ENCODE data around the gene SPOCK3.
A peak's percentile ranks its signal among the peaks of the same experiment; 100 is the strongest.
"Not testable (repeated sequence)": the region's sequence is repeated elsewhere in the genome, so short reads cannot be mapped to it uniquely, and the experiment has no call there.

Gene SPOCK3

GRCh38 chr4:166875821-166876220 is 358.5 kb downstream of the SPOCK3 start:
- no peak overlapping the region for H3K4me3 ChIP-seq (ENCODE audit: low read depth, low read length, poor library complexity, severe bottlenecking)
- no peaks in the 10 kb centered on the region for H3F3A ChIP-seq (ENCODE audit: insufficient read depth, low read length)
- TF ChIP-seq, protein P1, sequence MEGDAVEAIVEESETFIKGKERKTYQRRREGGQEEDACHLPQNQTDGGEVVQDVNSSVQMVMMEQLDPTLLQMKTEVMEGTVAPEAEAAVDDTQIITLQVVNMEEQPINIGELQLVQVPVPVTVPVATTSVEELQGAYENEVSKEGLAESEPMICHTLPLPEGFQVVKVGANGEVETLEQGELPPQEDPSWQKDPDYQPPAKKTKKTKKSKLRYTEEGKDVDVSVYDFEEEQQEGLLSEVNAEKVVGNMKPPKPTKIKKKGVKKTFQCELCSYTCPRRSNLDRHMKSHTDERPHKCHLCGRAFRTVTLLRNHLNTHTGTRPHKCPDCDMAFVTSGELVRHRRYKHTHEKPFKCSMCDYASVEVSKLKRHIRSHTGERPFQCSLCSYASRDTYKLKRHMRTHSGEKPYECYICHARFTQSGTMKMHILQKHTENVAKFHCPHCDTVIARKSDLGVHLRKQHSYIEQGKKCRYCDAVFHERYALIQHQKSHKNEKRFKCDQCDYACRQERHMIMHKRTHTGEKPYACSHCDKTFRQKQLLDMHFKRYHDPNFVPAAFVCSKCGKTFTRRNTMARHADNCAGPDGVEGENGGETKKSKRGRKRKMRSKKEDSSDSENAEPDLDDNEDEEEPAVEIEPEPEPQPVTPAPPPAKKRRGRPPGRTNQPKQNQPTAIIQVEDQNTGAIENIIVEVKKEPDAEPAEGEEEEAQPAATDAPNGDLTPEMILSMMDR (IDR thresholded peaks at IDR 0.05; ENCODE audit: low read length), result no peak
- TF ChIP-seq EZH2 (IDR thresholded peaks at IDR 0.05; ENCODE audit: borderline replicate concordance, low read length), result no peak
- no peaks in the 10 kb centered on the region for H3K9me2 ChIP-seq (ENCODE audit: low read depth, low read length)
- H3K36me3 ChIP-seq (ENCODE audit: insufficient read depth, low read length), result no peaks in the 10 kb centered on the region
- peak overlapping the region; percentile 64; the same call in 1 of the 2 replicates for H2AFZ ChIP-seq (ENCODE audit: low read length)
- H3K4me1 ChIP-seq (ENCODE audit: insufficient read depth, low read length, severe bottlenecking), result peaks cover 4% of the 10 kb centered on the region
- no peak overlapping the region for H3K9ac ChIP-seq (ENCODE audit: low read length)
- H4K20me1 ChIP-seq (ENCODE audit: insufficient read depth, low read length), result no peaks in the 10 kb centered on the region
- no peak overlapping the region for H3K4me2 ChIP-seq (ENCODE audit: low read length)
- no peaks in the 10 kb centered on the region for H3K9me3 ChIP-seq (ENCODE audit: low read length)
- H3K79me2 ChIP-seq (ENCODE audit: insufficient read depth, low read length), result no peaks in the 10 kb centered on the region
- no peaks in the 10 kb centered on the region for H3K27me3 ChIP-seq (ENCODE audit: insufficient read depth, low read length)
- no peak overlapping the region for H3K27ac ChIP-seq (ENCODE audit: low read depth, low read length, poor library complexity, severe bottlenecking)

GRCh38 chr4:166862032-166862431 is 372.3 kb downstream of the SPOCK3 start:
- TF ChIP-seq, protein P1 (IDR thresholded peaks at IDR 0.05; ENCODE audit: low read length), result no peak
- no peak for TF ChIP-seq EZH2 (IDR thresholded peaks at IDR 0.05; ENCODE audit: borderline replicate concordance, low read length)
- H3K9ac ChIP-seq (ENCODE audit: low read length), result no peak overlapping the region
- no peak overlapping the region for H3K27ac ChIP-seq (ENCODE audit: low read depth, low read length, poor library complexity, severe bottlenecking)
- H3K9me2 ChIP-seq (ENCODE audit: low read depth, low read length), result no peaks in the 10 kb centered on the region
- H3K79me2 ChIP-seq (ENCODE audit: insufficient read depth, low read length), result no peaks in the 10 kb centered on the region
- H3K4me1 ChIP-seq (ENCODE audit: insufficient read depth, low read length, severe bottlenecking), result no peaks in the 10 kb centered on the region
- no peaks in the 10 kb centered on the region for H4K20me1 ChIP-seq (ENCODE audit: insufficient read depth, low read length)
- no peak overlapping the region for H3K4me3 ChIP-seq (ENCODE audit: low read depth, low read length, poor library complexity, severe bottlenecking)
- no peaks in the 10 kb centered on the region for H3F3A ChIP-seq (ENCODE audit: insufficient read depth, low read length)
- H3K27me3 ChIP-seq (ENCODE audit: insufficient read depth, low read length), result no peaks in the 10 kb centered on the region
- H3K36me3 ChIP-seq (ENCODE audit: insufficient read depth, low read length), result no peaks in the 10 kb centered on the region
- no peak overlapping the region for H2AFZ ChIP-seq (ENCODE audit: low read length)
- no peaks in the 10 kb centered on the region for H3K9me3 ChIP-seq (ENCODE audit: low read length)
- H3K4me2 ChIP-seq (ENCODE audit: low read length), result no peak overlapping the region

DNA sequence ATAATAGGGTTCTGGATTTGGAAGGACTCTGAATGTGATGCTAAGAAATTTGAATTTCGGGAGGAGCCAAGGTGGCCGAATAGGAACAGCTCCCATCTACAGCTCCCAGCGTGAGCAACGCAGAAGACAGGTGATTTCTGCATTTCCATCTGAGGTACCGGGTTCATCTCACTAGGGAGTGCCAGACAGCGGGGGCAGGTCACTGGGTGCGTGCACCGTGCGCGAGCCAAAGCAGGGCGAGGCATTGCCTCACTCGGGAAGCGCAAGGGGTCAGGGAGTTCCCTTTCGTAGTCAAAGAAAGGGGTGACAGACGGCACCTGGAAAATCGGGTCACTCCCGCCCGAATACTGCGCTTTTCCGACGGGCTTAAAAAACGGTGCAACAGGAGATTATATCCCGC is 383.9 kb downstream of the SPOCK3 start:
- H3K9me3 ChIP-seq (ENCODE audit: low read length); H3K36me3 ChIP-seq (ENCODE audit: insufficient read depth, low read length); H3K4me2 ChIP-seq (ENCODE audit: low read length); H2AFZ ChIP-seq (ENCODE audit: low read length); H3K9me2 ChIP-seq (ENCODE audit: low read depth, low read length); H4K20me1 ChIP-seq (ENCODE audit: insufficient read depth, low read length); H3K27ac ChIP-seq (ENCODE audit: low read depth, low read length, poor library complexity, severe bottlenecking); H3K4me3 ChIP-seq (ENCODE audit: low read depth, low read length, poor library complexity, severe bottlenecking); H3F3A ChIP-seq (ENCODE audit: insufficient read depth, low read length); H3K79me2 ChIP-seq (ENCODE audit: insufficient read depth, low read length); H3K9ac ChIP-seq (ENCODE audit: low read length); H3K27me3 ChIP-seq (ENCODE audit: insufficient read depth, low read length): not testable (repeated sequence)
- peaks cover 29% of the 10 kb centered on the region for H3K4me1 ChIP-seq (ENCODE audit: insufficient read depth, low read length, severe bottlenecking)

GRCh38 chr4:166846939-166847338 is 387.4 kb downstream of the SPOCK3 start:
- Histone ChIP-seq H3K4me2 (ENCODE audit: low read length) (no peak overlapping the region), H3K4me3 (ENCODE audit: low read depth, low read length, poor library complexity, severe bottlenecking) (no peak overlapping the region), H3K9me3 (ENCODE audit: low read length) (no peaks in the 10 kb centered on the region), H3F3A (ENCODE audit: insufficient read depth, low read length) (no peaks in the 10 kb centered on the region), H3K9me2 (ENCODE audit: low read depth, low read length) (no peaks in the 10 kb centered on the region), H3K36me3 (ENCODE audit: insufficient read depth, low read length) (no peaks in the 10 kb centered on the region), H3K79me2 (ENCODE audit: insufficient read depth, low read length) (no peaks in the 10 kb centered on the region), H2AFZ (ENCODE audit: low read length) (peak overlapping the region; percentile 89; the same call in 1 of the 2 replicates), H3K4me1 (ENCODE audit: insufficient read depth, low read length, severe bottlenecking) (peaks cover 13% of the 10 kb centered on the region), H4K20me1 (ENCODE audit: insufficient read depth, low read length) (no peaks in the 10 kb centered on the region), H3K27me3 (ENCODE audit: insufficient read depth, low read length) (no peaks in the 10 kb centered on the region), H3K9ac (ENCODE audit: low read length) (no peak overlapping the region), H3K27ac (ENCODE audit: low read depth, low read length, poor library complexity, severe bottlenecking) (no peak overlapping the region)
- TF ChIP-seq EZH2 (IDR thresholded peaks at IDR 0.05; ENCODE audit: borderline replicate concordance, low read length), result no peak
- TF ChIP-seq, protein P1 (IDR thresholded peaks at IDR 0.05; ENCODE audit: low read length), result no peak

Measured in OCI-LY1 (cell line).